GM06990 (cell line): ENCODE results near the gene PRX.

ENCODE experiments used
- DNase-seq: peaks from one replicate; pipeline ENCODE4 v3.0.0-alpha.2; 2011; ENCODE audit not compliant: insufficient read length; ENCODE audit errors: extremely low read depth
- H3K27me3 ChIP-seq: replicated peaks from 2 replicates; pipeline ENCODE4 v1.6.0; 2011; ENCODE audit warnings: low read length; ENCODE audit not compliant: control insufficient read depth, insufficient read depth
- H3K36me3 ChIP-seq: 2 replicates; pipeline ENCODE4 v1.5.1; 2011; ENCODE audit warnings: low read length; ENCODE audit not compliant: control insufficient read depth, insufficient read depth
- H3K4me3 ChIP-seq: replicated peaks from 2 replicates; pipeline ENCODE4 v1.5.1; 2011; ENCODE audit warnings: low read depth, mild to moderate bottlenecking, control low read depth, low read length
- TF ChIP-seq, protein P1 (sequence below): IDR thresholded peaks from 2 replicates; pipeline ENCODE4 v1.5.1; 2011; ENCODE audit warnings: low read length, control low read depth, mild to moderate bottlenecking, inconsistent platforms; ENCODE audit not compliant: insufficient read depth, poor library complexity, severe bottlenecking

PRX gene

DNA sequence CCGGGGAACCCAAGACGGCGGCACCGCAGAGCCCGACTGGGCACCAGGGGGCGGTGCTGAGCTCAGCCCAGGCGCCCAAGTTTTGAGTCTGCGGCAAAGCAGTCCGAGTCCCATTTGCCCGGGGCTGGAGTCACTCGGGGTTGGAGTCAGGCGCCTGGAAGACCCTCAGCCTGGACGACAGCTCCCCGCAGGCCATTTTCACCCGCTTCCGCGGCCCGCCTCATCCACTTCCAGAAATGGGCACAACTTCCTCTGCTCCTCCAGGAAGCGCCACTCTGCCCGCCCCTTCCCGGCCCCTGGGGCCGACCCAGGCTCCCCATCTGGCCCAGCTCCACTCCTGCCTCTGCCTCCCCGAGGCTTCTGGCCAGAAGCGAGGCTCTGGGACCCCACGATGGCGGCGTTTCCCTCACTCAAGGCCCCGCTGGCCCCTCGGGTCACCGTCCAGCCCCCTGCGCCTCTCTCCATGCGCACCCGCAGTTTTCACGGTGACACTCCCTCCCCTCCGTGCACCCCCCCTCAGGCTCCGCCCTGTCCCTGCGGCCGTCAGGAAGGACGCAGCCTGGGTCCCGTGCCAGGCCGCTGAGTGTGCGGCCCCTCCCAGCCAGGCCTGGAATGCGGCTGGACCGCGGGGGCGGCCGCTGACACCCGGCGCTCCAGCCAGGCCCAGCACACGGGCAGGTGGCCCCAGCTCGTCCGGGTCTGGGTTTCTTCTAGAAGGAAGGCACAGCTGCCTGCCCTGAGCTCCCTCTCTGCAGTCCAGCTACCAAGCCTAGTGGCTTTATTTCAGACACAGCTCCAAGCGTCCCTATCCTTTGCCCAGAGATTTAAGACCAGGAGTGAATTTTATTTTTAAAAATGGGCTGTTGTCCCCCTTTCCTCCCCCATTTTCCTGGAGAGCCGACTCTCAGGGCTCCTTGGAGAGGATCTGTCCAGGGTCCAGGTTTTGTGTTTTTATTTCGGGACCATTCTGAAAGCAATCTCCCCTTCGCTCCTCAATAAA lies 7.9 kb upstream of the PRX start:
- H3K36me3 ChIP-seq: peaks cover 8% of the 10 kb centered on the region
- peak overlapping the region; percentile 77 for H3K4me3 ChIP-seq
- TF ChIP-seq, protein P1, sequence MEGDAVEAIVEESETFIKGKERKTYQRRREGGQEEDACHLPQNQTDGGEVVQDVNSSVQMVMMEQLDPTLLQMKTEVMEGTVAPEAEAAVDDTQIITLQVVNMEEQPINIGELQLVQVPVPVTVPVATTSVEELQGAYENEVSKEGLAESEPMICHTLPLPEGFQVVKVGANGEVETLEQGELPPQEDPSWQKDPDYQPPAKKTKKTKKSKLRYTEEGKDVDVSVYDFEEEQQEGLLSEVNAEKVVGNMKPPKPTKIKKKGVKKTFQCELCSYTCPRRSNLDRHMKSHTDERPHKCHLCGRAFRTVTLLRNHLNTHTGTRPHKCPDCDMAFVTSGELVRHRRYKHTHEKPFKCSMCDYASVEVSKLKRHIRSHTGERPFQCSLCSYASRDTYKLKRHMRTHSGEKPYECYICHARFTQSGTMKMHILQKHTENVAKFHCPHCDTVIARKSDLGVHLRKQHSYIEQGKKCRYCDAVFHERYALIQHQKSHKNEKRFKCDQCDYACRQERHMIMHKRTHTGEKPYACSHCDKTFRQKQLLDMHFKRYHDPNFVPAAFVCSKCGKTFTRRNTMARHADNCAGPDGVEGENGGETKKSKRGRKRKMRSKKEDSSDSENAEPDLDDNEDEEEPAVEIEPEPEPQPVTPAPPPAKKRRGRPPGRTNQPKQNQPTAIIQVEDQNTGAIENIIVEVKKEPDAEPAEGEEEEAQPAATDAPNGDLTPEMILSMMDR: peak; percentile 98
- peak; percentile 88 for DNase-seq
- H3K27me3 ChIP-seq: no peaks in the 10 kb centered on the region

DNA sequence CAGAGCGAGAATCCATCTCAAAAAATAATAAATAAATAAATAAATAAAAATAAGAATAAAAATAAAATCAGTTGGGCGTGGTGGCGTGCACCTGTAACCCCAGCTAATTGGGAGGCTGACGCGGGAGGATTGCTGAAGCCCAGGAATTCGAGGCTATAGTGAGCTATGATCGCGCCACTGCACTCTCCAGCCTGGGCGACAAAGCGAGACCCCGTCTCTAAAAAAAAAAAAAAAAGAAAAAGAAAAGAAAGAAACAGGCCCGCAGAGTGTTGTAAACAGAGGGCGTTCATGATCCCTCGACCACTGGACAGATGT lies 7.2 kb upstream of the PRX start:
- H3K36me3 ChIP-seq: peaks cover 8% of the 10 kb centered on the region

DNA sequence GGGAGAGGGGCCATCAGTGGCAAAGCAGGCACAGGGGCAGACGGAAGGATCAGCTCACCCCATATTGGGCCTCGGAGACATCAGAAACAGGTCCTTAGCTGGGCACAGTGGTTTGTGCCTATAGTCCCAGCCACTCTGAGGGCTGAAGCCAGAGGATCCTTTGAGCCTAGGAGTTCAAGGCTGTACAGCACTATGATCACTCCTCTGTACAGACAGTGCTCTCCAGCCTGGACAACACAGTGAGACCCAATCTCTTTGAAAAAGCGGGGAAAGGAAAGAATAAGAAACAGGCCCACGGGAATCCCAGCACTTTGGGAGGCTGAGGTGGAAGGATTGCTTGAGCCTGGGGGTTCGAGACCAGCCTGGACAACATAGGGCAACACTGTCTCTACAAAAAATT lies 6.6 kb upstream of the PRX start:
- no peak for DNase-seq
- no peaks in the 10 kb centered on the region for H3K27me3 ChIP-seq
- H3K4me3 ChIP-seq: no peak overlapping the region
- TF ChIP-seq, protein P1: no peak
- peaks cover 8% of the 10 kb centered on the region for H3K36me3 ChIP-seq

More for the DNA sequence above, 7.2 kb upstream of the PRX start:
- H3K4me3 ChIP-seq: peak overlapping the region; percentile 77
- no peaks in the 10 kb centered on the region for H3K27me3 ChIP-seq
- no peak for DNase-seq
- TF ChIP-seq, protein P1: no peak

DNA sequence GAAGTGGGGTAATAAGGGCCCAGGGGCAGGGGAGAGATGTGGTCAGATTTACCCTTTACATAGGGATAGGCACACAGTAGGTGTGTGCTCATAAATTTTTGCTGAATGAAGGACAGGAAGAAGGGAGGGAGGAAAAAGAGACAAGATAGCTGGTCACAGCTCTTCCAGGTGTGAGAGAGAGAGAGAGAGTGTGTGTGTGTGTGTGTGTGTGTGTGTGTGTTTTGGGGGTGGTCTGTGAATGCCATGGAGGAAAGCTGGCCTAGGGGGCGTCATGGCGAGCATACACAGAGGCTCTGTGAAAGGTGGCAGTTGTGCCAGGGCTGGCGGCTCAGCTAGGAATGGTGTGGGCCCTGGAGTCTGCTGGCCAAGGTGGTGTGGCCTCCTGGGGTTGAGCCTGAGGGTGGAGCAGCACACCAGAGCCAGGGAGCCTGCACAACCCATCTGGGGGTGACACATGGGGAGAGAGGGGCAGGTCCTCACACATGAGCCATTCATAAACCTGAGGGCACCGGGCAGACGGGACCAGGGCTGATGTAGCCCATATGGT lies 6.0 kb upstream of the PRX start:
- Histone ChIP-seq H3K4me3 (no peak overlapping the region), H3K27me3 (no peaks in the 10 kb centered on the region), H3K36me3 (peaks cover 8% of the 10 kb centered on the region)
- DNase-seq: no peak
- TF ChIP-seq, protein P1: no peak

DNA sequence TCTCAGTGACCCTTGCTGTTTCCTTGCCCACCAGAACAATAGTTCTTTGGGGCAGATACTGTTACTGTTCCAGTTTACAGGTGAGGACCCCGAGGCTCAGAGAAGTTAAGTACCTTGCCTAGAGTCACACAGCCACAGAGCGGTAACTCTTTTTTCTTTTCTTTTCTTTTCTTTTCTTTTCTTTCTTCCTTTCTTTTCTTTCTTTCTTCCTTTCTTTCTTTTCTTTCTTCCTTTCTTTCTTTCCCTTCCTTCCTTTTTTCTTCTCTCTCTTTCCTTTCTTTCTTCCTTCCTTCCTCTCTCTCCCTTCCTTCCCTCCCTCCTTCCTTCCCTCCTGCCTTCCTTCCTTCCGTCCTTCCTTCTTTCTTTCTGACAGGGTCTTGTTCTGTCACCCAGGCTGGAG lies 4.9 kb upstream of the PRX start:
- no peak overlapping the region for H3K4me3 ChIP-seq
- H3K36me3 ChIP-seq: peaks cover 5% of the 10 kb centered on the region
- TF ChIP-seq, protein P1: no peak
- no peaks in the 10 kb centered on the region for H3K27me3 ChIP-seq
- DNase-seq: no peak

DNA sequence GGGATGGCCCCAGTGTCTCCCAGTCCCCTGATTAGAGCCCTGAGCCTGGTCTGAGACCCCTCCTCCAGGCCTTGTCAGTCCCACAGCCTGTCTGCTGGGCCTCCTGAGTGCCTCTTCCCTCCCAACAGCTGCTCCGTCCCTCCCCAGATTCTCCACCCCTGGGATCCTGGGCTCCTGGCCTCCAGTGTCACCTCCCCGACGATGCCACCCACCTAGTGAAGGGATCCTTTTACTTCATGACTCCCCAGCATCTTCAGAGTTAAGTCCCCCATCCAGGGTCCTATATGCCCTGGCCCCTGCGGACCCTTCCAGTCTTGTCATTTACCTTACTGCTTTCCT lies 4.4 kb upstream of the PRX start:
- TF ChIP-seq, protein P1: no peak
- DNase-seq: no peak
- H3K36me3 ChIP-seq: peaks cover 3% of the 10 kb centered on the region
- no peak overlapping the region for H3K4me3 ChIP-seq
- no peaks in the 10 kb centered on the region for H3K27me3 ChIP-seq
